CD14-positive monocyte (primary cell): ENCODE results near the gene EBI3. TPM values are rescaled to one million over a fixed set of nuclear protein-coding genes. Genes with fewer than 3 reads are reported as not detected.
"Not testable (repeated sequence)": the region's sequence is repeated elsewhere in the genome, so short reads cannot be mapped to it uniquely, and the experiment has no call there.

Experiments
- DNase-seq, 3 donors: peaks; one replicate each; pipeline ENCODE4 v3.0.0-alpha.2; 2011 to 2022
- H2AFZ ChIP-seq: 2 replicates; pipeline ENCODE4 v1.6.0; 2012; ENCODE audit warnings: mild to moderate bottlenecking, low read depth, low read length, inconsistent platforms; ENCODE audit not compliant: insufficient read depth, poor library complexity, severe bottlenecking
- H3K27ac ChIP-seq, 2 donors: 1 replicate in 1 of 2; 2 replicates in 1 of 2; pipeline ENCODE4 v1.5.1; 2012 to 2013; ENCODE audit warnings: low read length in 2 of 2, control low read depth in 1 of 2, inconsistent platforms in 1 of 2, low read depth in 1 of 2, mild to moderate bottlenecking in 1 of 2
- H3K27me3 ChIP-seq, 2 donors: one replicate each; pipeline versions ENCODE4 v1.6.0 to v1.6.1; 2011 to 2013; ENCODE audit warnings: low read length in 2 of 2; ENCODE audit not compliant: control insufficient read depth in 2 of 2, insufficient read depth in 2 of 2
- H3K36me3 ChIP-seq, 2 donors: replicated peaks in 1 of 2; 1 replicate in 1 of 2; 2 replicates in 1 of 2; pipeline versions ENCODE4 v1.5.1 to v1.6.1; 2012 to 2013; ENCODE audit warnings: low read length in 2 of 2, control low read depth in 1 of 2, inconsistent platforms in 1 of 2, mild to moderate bottlenecking in 1 of 2; ENCODE audit not compliant: insufficient read depth in 2 of 2, control insufficient read depth in 1 of 2
- H3K4me1 ChIP-seq, 2 donors: 1 replicate in 1 of 2; 2 replicates in 1 of 2; pipeline versions ENCODE4 v1.5.1 to v1.6.1; 2012 to 2013; ENCODE audit warnings: low read length in 2 of 2, control low read depth in 1 of 2, inconsistent platforms in 1 of 2, mild to moderate bottlenecking in 1 of 2, moderate library complexity in 1 of 2; ENCODE audit not compliant: insufficient read depth in 2 of 2, control insufficient read depth in 1 of 2
- H3K4me2 ChIP-seq: replicated peaks from 2 replicates; pipeline ENCODE3; 2012; ENCODE audit warnings: low read length, moderate library complexity, mild to moderate bottlenecking; ENCODE audit not compliant: poor library complexity, severe bottlenecking; ENCODE audit errors: extremely low read depth
- H3K4me3 ChIP-seq, 3 experiments: fragments of 200-600 bp in 1 of 3; sonication (generic) in 1 of 3; replicated peaks in 1 of 3; 1 replicate in 2 of 3; 2 replicates in 1 of 3; pipeline ENCODE4 v1.5.1; 2011 to 2013; ENCODE audit warnings: low read length in 3 of 3, mild to moderate bottlenecking in 3 of 3, control low read depth in 2 of 3, low read depth in 2 of 3, inconsistent platforms in 1 of 3, moderate library complexity in 1 of 3
- H3K79me2 ChIP-seq: 2 replicates; pipeline ENCODE4 v1.6.0; 2012; ENCODE audit warnings: mild to moderate bottlenecking, control low read depth, inconsistent platforms, low read length, moderate library complexity; ENCODE audit not compliant: insufficient read depth
- H3K9ac ChIP-seq: 2 replicates; pipeline ENCODE4 v1.6.0; 2017; ENCODE audit warnings: low read length, mild to moderate bottlenecking; ENCODE audit not compliant: insufficient read depth, poor library complexity, severe bottlenecking
- H3K9me3 ChIP-seq, 2 donors: replicated peaks in 1 of 2; 1 replicate in 1 of 2; 2 replicates in 1 of 2; pipeline versions ENCODE4 v1.5.1 to v1.6.1; 2012 to 2013; ENCODE audit warnings: low read length in 2 of 2, control low read depth in 1 of 2; ENCODE audit not compliant: control insufficient read depth in 1 of 2, insufficient read depth in 1 of 2
- H4K20me1 ChIP-seq: 2 replicates; pipeline ENCODE4 v1.6.0; 2012; ENCODE audit warnings: mild to moderate bottlenecking, low read length, control low read depth, moderate library complexity; ENCODE audit not compliant: insufficient read depth
- H3K27ac Mint-ChIP-seq, 7 donors: one replicate each; pipeline ENCODE4 v1.8.0; 2020; ENCODE audit warnings: mild to moderate bottlenecking in 7 of 7, mixed read lengths in 7 of 7, moderate library complexity in 6 of 7, inconsistent platforms in 2 of 7
- H3K27me3 Mint-ChIP-seq, 3 donors: one replicate each; pipeline ENCODE4 v1.8.0; 2021 to 2022; ENCODE audit warnings: low read depth in 3 of 3, mild to moderate bottlenecking in 3 of 3, mixed read lengths in 3 of 3, moderate library complexity in 3 of 3, inconsistent platforms in 1 of 3
- H3K36me3 Mint-ChIP-seq, 2 donors: one replicate each; pipeline ENCODE4 v1.8.0; 2020; ENCODE audit warnings: mixed read lengths in 2 of 2, inconsistent platforms in 1 of 2, mild to moderate bottlenecking in 1 of 2
- H3K4me1 Mint-ChIP-seq: one replicate; pipeline ENCODE4 v1.8.0; 2020; ENCODE audit warnings: mild to moderate bottlenecking, mixed read lengths
- H3K4me3 Mint-ChIP-seq, 2 donors: one replicate each; pipeline ENCODE4 v1.8.0; 2020; ENCODE audit warnings: mild to moderate bottlenecking in 2 of 2, mixed read lengths in 2 of 2, moderate library complexity in 1 of 2
- H3K9me3 Mint-ChIP-seq, 7 donors: one replicate each; pipeline ENCODE4 v1.8.0; 2020 to 2022; ENCODE audit warnings: mixed read lengths in 7 of 7, mild to moderate bottlenecking in 6 of 7, moderate library complexity in 6 of 7, inconsistent platforms in 2 of 7
- WGBS: methylation state at CpG from one replicate; pipeline ENCODE4 v1.1.5; 2013; ENCODE audit warnings: missing lambda C conversion rate; ENCODE audit not compliant: insufficient coverage; 5-methylcytosine and 5-hydroxymethylcytosine counted together
- intact Hi-C, 2 donors: fragments of 100-400 bp; cut with micrococcal nuclease; formaldehyde crosslinking; loops; one replicate each; pipeline versions ENCODE4 v1.15.0 to v1.15.1; 2023
- polyA plus RNA-seq, 3 donors: library from polyadenylated mRNA; depleted of rRNA in 1 of 3; unstranded in 2 of 3; stranded (reverse) in 1 of 3; fragments of 300-500 nt in 2 of 3; fragments of >200 nt in 1 of 3; fragmentation: Illumina TruSeq in 2 of 3; gene quantifications; 1 replicate in 2 of 3; 2 replicates in 1 of 3; pipeline ENCODE4 v1.2.3, GENCODE V29; 2012 to 2021
- TF ChIP-seq, protein P1 (sequence below): fragments of 200-600 bp; IDR thresholded peaks from one replicate; pipeline ENCODE4 v1.8.0; 2022; ENCODE audit warnings: antibody characterized with exemption, mild to moderate bottlenecking

Gene EBI3
- polyA plus RNA-seq, 3 donors = 0.14 to 0.40 TPM; not detected in 1

DNA sequence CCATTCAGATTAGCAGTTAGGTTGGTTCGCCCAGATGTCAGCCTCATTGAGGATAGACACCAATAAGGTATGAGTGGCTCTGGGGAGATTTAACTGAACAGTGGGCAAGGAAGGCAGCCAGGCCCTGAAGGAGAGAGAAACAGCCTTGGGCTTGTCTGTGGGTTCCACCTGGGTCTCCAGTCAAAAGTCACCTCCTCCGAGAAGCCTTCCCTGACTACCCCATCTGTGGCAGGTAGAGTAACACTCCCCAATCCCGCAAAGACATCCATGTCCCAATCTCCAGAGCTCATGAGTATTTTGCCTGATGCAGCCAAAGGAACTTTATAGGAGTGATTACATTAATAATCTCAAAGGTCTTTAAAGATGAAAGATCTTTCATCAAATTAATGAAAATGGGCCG is 9.5 kb downstream of the EBI3 start:
- Histone ChIP-seq H2AFZ (no peak overlapping the region), H3K36me3 (no peaks in the 10 kb centered on the region), H3K9me3 (peaks cover 14 to 21% of the 10 kb centered on the region in 2 donors), H3K9ac (no peak overlapping the region), H3K4me2 (no peak overlapping the region), H3K27me3 (no peaks in the 10 kb centered on the region), H3K4me1 (no peaks in the 10 kb centered on the region), H4K20me1 (no peaks in the 10 kb centered on the region), H3K4me3 (no peak overlapping the region), H3K79me2 (no peaks in the 10 kb centered on the region), H3K27ac (no peak overlapping the region)
- Mint-ChIP-seq H3K27me3 (peaks cover 6 to 11% (median 7%) of the 10 kb centered on the region in 3 donors), H3K36me3 (no peaks in the 10 kb centered on the region), H3K9me3 (peaks cover 8 to 27% (median 19%) of the 10 kb centered on the region in 7 donors), H3K4me3 (no peak overlapping the region), H3K27ac (no peak overlapping the region), H3K4me1 (peaks cover 4% of the 10 kb centered on the region)
- intact Hi-C loops = no loop called here
- TF ChIP-seq, protein P1, sequence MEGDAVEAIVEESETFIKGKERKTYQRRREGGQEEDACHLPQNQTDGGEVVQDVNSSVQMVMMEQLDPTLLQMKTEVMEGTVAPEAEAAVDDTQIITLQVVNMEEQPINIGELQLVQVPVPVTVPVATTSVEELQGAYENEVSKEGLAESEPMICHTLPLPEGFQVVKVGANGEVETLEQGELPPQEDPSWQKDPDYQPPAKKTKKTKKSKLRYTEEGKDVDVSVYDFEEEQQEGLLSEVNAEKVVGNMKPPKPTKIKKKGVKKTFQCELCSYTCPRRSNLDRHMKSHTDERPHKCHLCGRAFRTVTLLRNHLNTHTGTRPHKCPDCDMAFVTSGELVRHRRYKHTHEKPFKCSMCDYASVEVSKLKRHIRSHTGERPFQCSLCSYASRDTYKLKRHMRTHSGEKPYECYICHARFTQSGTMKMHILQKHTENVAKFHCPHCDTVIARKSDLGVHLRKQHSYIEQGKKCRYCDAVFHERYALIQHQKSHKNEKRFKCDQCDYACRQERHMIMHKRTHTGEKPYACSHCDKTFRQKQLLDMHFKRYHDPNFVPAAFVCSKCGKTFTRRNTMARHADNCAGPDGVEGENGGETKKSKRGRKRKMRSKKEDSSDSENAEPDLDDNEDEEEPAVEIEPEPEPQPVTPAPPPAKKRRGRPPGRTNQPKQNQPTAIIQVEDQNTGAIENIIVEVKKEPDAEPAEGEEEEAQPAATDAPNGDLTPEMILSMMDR = no peak
- no peak for DNase-seq
- 88% methylated on average over 1 of the region's 4 CpGs for WGBS

GRCh38 chr19:4241824-4242430 is 12.6 kb downstream of the EBI3 start:
- H3K4me1 Mint-ChIP-seq = peaks cover 8% of the 10 kb centered on the region
- TF ChIP-seq, protein P1 = no peak
- Histone ChIP-seq H3K27me3 (no peaks in the 10 kb centered on the region), H3K4me2 (no peak overlapping the region), H3K79me2 (no peaks in the 10 kb centered on the region), H2AFZ (no peak overlapping the region), H3K4me1 (peaks cover 7% of the 10 kb centered on the region in 2 donors), H3K9ac (no peak overlapping the region), H4K20me1 (no peaks in the 10 kb centered on the region), H3K36me3 (no peaks in the 10 kb centered on the region), H3K4me3 (no peak overlapping the region), H3K27ac (no peak overlapping the region), H3K9me3 (peaks cover 14 to 21% of the 10 kb centered on the region in 2 donors)
- no CpG with 5 or more reads among the region's 5 CpGs for WGBS
- peaks cover 2 to 5% (median 3%) of the 10 kb centered on the region in 3 donors for H3K27me3 Mint-ChIP-seq
- no peak for DNase-seq
- peaks cover 8 to 27% (median 19%) of the 10 kb centered on the region in 7 donors for H3K9me3 Mint-ChIP-seq
- peak overlapping the region in 1 of 7 donors; percentile 15 for H3K27ac Mint-ChIP-seq
- no peaks in the 10 kb centered on the region for H3K36me3 Mint-ChIP-seq
- no peak overlapping the region for H3K4me3 Mint-ChIP-seq
- intact Hi-C loops = loop anchor here in 1 of 2 donors (10.0 kb wide), 1 partner anchor 93 kb away; the partner anchor contains the start of gene STAP2

DNA sequence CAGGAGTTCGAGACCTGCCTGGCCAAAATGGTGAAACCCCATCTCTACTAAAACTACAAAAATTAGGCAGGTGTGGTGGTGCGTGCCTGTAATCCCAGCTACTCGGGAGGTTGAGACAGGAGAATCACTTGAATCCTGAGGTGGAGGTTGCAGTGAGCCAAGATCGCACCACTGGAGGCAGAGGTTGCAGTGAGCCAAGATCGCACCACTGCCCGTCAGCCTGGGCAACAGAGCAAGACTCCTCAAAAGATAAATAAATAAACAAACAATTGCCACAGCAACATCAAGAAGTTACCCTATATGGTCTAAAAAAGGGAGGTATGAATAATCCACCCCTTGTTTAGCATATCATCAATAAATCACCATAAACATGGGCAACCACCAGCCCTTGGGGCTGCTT is 16.6 kb downstream of the EBI3 start:
- peaks cover 13% of the 10 kb centered on the region for H3K4me1 Mint-ChIP-seq
- not testable (repeated sequence) for H3K27me3 ChIP-seq, H3K4me3 Mint-ChIP-seq, H3K27me3 Mint-ChIP-seq, H3K79me2 ChIP-seq, DNase-seq, H4K20me1 ChIP-seq
- Histone ChIP-seq H3K4me3 (peak overlapping the region in 1 of 3 experiments; percentile 84), H3K36me3 (peaks cover 18 to 23% of the 10 kb centered on the region in 2 donors), H3K27ac (peak overlapping the region in 1 of 2 donors; percentile 100), H2AFZ (peak overlapping the region; percentile 97), H3K4me2 (peak overlapping the region; percentile 78), H3K4me1 (peaks cover 13 to 14% of the 10 kb centered on the region in 2 donors), H3K9me3 (peaks cover 12 to 17% of the 10 kb centered on the region in 2 donors), H3K9ac (peak overlapping the region; percentile 93)
- H3K9me3 Mint-ChIP-seq = peaks cover 8 to 26% (median 18%) of the 10 kb centered on the region in 7 donors
- H3K27ac Mint-ChIP-seq = peak overlapping the region in 2 of 7 donors; percentile 100
- peaks cover 22 to 26% of the 10 kb centered on the region in 2 donors for H3K36me3 Mint-ChIP-seq
- intact Hi-C loops = loop anchor here (5.0 to 10.0 kb wide), 5 partner anchors 89 to 226 kb away; partner anchors contain the start of genes HDGFL2 (in 1 of the 2), MPND (in 1 of the 2), STAP2 (in 1 of the 2) and UBXN6 (in 1 of the 2)
- WGBS = 89% methylated on average over 3 of the region's 6 CpGs
